ENCODE results near the gene ZSWIM4. TPM values are rescaled to one million over a fixed set of nuclear protein-coding genes. Genes with fewer than 3 reads are reported as not detected.

The ZSWIM4 gene
- total and polyA plus RNA-seq, 2 of the 13 experiments (the other 11 are each of a cell fraction or from before 2014, with no cell fraction given): 0.33 to 0.86 TPM

- TF ChIP-seq ZFP90 (CRISPR knock-in tag; IDR thresholded peaks at IDR 0.05; ENCODE audit: borderline replicate concordance) (0 out of 2 replicates have a peak, but pooled peaks have one; percentile 33), THAP7 (CRISPR knock-in tag; IDR thresholded peaks at IDR 0.05) (no peak), ZXDC (CRISPR knock-in tag; IDR thresholded peaks at IDR 0.05) (peak; percentile 87), GABPA (IDR thresholded peaks at IDR 0.05; ENCODE audit: low read depth, low read length) (no peak), GABPA (CRISPR knock-in tag; IDR thresholded peaks at IDR 0.05; ENCODE audit: low read depth) (peak; percentile 47; the same call in 1 of the 2 replicates), ZBTB38 (CRISPR knock-in tag; IDR thresholded peaks at IDR 0.05) (no peak), HOXA3 (CRISPR knock-in tag; IDR thresholded peaks at IDR 0.05) (peak; percentile 44; the same call in 1 of the 2 replicates), UBTF (CRISPR knock-in tag; IDR thresholded peaks at IDR 0.05) (peak; percentile 61; the same call in 1 of the 2 replicates), ERF (CRISPR knock-in tag; IDR thresholded peaks at IDR 0.05) (0 out of 2 replicates have a peak, but pooled peaks have one; percentile 32), ZMAT5 (CRISPR knock-in tag; IDR thresholded peaks at IDR 0.05; ENCODE audit: borderline replicate concordance, low read depth) (no peak), ZNF883 (CRISPR knock-in tag; IDR thresholded peaks at IDR 0.05; ENCODE audit: not compliant biosample characterization) (peak; percentile 60), ZNF784 (CRISPR knock-in tag; IDR thresholded peaks at IDR 0.05; ENCODE audit: borderline replicate concordance) (0 out of 2 replicates have a peak, but pooled peaks have one; percentile 39), DNMT3B (CRISPR knock-in tag; conservative IDR thresholded peaks at IDR 0.05) (no peak), SP4 (CRISPR knock-in tag; IDR thresholded peaks at IDR 0.05) (0 out of 2 replicates have a peak, but pooled peaks have one; percentile 46), ZNF547 (CRISPR knock-in tag; IDR thresholded peaks at IDR 0.05) (peak; percentile 47; the same call in 1 of the 2 replicates), ZNF33A (CRISPR knock-in tag; IDR thresholded peaks at IDR 0.05; ENCODE audit: borderline replicate concordance) (no peak), ZBTB33 (CRISPR knock-in tag; IDR thresholded peaks at IDR 0.05) (no peak), REPIN1 (CRISPR knock-in tag; IDR thresholded peaks at IDR 0.05; ENCODE audit: borderline replicate concordance, low read depth) (no peak)
Observed at GRCh38 chr19:13764101-13764807, 31.0 kb upstream of the ZSWIM4 start, which contains the start of gene MRI1 (continued).
